ENCODE results near the gene PARD3.
"Not testable (repeated sequence)": the region's sequence is repeated elsewhere in the genome, so short reads cannot be mapped to it uniquely, and the experiment has no call there.

PARD3 gene

DNA sequence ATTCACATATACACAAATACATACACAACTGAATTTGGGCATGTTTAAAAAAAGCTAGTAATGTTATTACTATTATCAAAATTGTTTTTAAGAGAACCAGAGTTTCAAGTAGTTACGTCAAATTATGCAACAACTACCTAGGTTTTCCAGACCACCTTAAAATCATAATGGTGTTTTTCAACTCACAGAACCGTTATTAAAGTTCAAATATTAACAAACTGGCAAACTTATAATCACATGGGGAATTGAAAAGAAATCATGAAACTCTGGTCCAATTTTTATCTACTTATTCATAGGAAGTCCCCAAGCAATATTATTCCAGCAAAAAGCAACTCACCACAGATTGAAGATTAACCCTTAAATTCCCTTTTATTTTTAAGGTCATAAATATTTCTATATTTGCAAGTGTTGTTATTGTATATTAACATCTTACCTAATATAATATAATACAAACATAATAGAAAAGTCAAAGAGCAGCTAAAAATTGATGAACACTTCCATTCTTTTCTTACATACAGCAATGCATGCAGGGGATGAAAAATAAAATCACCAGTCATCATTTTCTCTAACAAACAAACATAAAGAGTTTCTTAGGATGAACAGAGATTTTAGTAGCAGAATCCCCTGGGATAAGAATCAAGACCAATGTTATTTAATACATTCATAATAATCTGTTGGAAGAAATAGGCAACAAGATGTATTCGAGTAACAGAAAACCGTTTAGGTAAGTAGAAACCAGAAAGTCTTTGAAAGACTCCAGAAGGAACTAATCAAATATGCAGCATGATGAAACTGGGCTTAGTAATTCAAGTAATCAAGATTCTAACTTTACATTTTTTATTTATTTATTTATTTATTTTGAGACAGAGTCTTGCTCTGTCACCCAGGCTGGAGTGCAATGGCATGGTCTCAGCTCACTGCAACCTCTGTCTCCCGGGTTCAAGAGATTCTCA is 391.1 kb downstream of the PARD3 start:
- DNase-seq (ENCODE audit: low read depth): no peak

DNA sequence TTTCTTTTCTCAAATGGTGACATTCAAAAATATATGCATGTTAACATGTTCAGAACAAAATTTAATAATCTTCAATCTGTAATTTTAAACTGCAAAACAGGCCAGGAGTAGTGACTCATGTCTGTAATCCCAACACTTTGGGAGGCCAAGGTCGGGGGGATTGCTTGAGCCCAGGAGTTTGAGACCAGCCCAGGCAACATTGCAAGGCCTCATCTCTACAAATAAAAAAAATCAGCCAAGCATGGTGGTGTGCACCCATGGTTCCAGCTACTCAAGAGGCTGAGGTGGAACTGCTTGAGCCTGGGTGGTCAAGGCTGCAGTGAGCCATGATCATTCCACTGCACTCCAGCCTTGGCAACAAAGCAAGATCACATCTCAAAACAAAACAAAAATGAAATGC is 394.3 kb downstream of the PARD3 start:
- no peak for DNase-seq (ENCODE audit: low read depth)

DNA sequence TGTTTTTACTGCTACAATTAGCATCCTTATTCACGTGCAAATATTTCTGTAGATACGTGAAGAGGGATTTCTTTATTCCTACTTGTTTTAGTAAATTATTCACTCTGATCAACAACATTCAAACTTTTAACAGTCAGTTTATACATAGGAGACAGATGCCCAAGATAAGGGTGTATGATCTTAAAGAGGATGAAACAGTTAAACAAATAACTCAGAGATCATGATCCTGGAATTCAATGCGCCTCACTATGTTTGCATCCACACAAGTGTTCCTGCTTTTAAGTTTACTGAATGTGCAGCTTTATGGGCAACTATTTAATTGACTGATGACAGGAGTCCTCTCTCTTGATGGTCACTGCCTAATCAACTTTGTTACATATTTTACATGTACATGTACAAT is 394.8 kb downstream of the PARD3 start:
- DNase-seq (ENCODE audit: low read depth): no peak

DNA sequence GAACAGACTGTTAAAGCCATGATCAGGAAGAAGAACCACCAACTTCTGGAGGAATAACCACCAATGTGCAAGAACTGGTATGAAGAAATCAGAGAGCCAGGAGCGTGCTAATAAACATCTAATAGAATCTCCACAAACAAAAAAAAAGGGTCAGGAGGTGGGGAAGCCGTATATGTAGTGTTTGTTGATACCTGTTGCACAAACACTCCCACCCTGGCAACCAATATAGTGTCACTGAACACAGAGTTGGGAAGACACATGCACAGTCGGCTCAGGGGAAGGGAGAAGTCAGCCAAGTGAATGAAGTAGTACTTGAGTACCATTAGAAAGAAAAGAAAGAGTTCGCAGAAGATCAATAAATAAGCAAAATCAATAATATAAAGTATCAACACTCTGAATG is 400.1 kb downstream of the PARD3 start:
- DNase-seq (ENCODE audit: low read depth): no peak

DNA sequence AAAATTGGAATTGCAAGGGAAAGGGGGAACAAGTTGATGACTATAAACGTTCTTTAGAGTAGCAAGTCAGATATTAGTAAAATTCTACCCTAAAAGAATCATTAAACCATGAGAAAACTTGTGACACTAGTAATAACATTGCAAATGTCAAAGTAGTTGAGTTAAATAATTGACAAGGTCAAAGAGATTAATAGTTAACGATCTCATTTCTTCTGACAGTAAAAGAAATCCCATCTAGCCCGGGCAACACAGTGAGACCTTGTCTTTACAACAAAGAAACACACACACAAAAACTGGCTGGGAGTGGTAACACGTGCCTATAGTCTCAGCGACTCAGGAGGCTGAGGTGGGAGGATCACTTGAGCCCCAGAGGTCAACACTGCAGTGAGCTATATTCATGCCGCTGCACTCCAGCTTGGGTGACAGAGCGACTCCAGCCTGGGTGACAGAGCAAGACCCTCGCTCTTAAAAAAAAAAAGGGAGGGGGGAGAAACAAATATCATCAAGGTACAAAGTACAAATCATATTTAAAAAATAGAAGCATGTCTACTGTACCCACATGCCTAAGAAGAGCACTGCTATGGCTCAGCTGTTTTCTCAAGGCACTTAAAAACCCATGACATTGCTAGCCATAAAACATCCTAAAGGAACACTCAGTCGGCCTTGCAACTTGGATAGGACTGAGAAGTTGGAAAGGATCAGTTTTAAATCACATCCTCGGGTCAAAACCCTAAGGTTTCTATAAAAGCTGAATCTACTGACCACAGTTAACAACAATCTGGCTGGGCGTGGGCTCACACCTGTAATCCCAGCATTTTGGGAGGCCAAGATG is 401.1 kb downstream of the PARD3 start:
- no peak for DNase-seq (ENCODE audit: low read depth)

DNA sequence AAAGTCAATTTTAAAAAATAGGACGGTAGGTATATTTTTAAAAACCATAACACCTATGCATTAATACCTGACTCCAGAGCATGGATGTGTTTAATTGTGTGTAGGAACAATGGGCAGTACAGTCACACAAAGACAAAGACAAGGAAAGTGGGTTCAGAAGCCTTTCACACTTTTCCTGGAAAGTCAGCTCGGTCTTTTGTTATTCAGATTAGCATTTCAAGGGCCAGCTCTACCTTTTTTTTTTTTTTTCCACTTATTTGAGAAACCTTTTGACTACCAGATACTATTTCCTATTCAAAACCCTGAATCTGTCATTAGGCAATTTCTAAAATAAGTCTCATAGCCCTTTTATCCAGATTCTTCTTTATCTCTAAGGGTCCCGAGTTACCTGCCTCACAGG is 401.9 kb downstream of the PARD3 start:
- no peak for DNase-seq (ENCODE audit: low read depth)

DNA sequence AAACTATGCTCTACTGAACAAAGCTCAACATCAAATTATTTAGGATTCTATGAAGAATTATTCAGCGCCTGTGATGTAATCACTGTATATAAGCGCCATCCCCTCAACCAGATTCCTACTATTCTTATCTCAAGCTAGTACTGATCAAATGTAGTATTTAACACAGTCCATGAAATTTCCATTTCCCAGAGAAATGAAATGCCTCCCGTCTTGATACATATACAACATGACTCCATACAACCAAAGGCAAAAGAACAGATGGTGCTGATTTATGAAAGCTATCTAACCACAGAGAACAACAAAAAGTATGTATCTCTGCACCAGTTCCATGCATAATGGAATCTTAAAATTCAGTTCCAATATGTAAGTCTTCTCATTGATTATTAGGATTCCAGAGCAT is 406.1 kb downstream of the PARD3 start:
- DNase-seq (ENCODE audit: low read depth): no peak

DNA sequence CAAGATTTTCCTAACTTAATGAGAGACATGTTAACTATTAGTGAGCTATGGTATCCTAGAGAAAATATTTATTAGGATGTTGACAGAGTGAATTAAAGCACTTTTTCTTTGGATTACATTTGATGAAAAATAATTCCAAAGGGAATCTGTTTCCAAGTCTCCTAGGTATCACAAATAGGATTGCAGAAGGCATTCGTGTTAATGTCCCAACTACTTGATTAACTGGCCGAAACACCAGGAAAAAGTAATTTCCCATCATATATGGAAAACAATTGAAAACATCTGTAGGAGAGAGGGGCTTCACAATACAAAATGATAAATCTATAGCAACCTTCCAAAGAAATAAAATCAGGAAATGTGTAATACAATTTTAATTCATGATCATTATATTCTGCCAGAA is 406.7 kb downstream of the PARD3 start:
- DNase-seq (ENCODE audit: low read depth): no peak

DNA sequence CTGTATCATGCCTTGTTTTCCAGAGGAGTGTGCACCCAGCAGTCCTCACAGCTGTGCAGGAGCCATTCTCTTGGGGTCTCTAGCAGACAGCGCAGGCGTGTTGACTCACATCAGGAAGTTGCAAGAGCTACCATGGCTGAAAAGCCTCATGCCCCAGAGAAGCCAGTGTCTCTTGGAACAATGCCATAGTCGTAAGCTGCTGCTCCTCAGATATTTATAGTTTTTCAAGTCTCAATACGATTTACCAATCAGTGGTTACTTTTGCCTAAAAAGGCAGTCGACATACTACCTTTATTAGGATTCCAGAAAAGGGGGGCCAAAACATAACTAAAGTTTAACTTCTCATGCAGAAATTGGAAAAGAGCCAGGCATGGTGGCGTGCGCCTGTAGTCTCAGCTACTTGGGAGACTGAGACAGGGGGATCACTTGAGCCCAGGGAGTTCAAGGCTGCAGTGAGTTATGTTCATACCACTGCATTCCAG is 407.7 kb downstream of the PARD3 start:
- DNase-seq (ENCODE audit: low read depth): peak; percentile 32

DNA sequence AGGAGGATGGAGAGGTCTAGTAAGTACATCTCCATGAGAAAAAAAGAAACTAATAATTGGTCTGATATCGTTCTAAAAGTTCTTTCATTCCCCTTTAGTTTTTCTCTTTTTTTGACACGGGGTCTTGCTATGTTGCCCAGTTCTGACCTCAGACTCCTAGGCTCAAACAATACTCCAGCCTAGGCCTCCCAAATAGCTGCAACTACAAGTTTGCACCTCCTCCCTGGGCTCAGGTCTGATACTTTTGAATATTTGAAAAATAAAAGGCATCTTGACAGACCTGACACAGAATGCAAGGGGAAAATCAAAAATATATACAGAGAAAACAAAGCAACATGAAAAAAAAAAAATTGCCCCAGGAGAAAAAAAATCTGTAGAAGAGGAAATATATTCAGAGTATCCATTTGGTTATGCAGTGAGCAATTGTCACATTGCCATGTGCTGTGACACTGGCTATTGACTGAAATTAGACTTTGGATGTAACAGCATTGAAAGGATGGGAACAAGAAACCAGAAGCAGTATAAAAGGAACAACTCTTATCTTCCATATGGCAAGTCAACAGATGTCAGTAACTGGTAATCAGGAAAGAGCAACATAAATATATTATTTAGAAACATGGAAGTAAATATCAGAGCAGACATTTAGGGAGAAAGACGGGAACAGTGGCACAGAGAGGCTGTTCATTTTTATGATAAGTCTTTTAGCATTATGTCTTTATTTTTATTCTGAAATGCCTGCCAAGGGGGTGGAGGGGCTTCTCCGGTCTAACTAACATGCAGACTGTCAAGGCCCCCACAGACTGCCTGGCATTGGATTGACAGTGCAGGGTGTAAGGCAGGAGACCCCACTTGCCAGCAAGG is 408.4 kb downstream of the PARD3 start:
- no peak for DNase-seq (ENCODE audit: low read depth)

DNA sequence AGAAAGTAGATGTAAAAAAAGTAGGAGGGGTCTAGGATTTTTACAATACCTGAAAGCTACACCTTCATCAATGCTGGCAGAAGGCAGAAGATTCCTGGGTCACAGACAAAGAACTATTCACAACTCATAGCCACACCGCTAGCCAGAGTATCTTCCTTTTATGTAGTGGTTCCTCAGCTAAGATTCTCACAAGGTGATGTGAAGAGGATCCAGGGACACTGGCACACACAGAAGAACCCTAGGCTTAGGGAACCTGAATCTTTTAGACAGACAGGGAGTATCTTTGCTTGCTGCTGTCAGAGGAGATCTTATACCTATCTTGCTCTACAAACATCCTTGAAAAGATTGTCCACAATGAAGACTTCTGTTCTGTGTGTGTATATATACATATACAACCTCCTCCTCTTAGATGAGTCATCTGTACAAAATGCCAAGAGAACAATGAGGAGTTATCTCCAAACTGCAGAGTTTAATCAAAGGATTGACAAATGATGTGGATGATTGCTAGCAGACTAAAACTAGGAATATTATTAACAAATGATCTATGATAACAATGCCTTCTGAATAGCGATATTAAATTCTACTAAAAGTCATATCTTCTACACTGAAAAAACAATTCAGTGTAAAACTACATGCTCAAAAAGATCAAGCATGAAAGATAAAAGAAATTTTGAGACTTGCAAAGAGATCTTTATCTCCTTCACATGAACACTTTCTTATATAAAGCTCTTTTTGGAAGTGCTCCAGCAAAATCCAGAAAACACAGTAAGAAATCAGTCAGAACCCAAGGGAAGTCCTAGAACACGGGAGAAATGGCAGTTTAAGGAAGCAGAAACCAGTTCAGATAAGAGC is 409.3 kb downstream of the PARD3 start:
- peak; percentile 50 for DNase-seq (ENCODE audit: low read depth)

DNA sequence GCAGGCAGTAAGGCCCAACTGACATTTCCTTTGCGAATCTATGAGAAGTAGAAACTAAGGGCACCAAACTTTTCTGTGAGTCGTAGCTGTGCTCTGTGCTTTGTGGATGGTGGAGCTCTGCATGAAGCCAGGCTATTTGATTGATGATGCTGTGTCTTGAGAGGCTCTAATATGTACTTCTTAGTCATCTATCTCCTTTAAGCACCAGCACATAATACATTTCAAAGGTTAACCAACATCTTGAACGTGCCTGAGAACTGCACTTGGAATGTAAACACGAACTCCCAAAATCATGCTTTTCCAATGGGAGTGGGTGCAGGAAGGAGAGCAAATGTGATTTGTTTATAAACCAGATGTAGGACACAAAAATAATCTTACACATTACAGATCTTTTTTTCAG is 411.6 kb downstream of the PARD3 start:
- peak; percentile 78 for DNase-seq (ENCODE audit: low read depth)

DNA sequence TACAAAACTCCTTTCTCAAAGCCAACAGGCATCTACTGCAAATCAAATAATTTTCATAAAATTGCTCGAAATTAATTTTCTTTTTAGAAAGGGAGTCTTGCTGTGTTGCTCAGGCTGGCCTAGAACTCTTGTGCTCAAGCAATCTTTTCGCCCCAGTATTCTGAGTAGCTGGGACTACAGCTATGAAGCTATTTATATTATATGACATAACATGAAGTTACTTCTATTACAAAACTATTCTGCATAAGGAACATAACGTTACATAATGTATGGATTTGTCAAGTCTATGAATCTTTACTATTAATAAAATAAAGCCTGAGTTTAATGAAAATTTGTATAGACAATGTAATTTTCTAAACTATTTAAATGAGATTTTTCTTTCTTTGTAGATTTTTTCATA is 415.0 kb downstream of the PARD3 start:
- DNase-seq (ENCODE audit: low read depth): no peak

DNA sequence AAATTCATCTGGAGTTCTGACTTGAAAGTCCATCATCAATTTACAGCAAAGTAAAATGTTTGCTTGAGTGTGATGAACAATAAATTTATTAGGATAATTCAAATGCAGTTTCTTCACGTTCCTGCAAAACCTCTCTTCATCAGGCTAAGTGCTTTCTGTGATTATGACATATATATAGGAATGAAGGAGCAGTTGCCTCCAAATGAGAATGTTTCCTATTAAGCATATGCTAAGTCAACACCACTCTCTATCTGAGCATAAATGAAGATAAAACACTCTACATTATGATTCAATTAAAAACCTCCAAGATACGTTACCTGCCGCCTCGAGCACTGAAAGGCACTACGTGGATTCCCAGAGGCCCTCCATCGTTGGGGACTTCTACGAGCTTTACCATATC is 416.1 kb downstream of the PARD3 start:
- no peak for DNase-seq (ENCODE audit: low read depth)

DNA sequence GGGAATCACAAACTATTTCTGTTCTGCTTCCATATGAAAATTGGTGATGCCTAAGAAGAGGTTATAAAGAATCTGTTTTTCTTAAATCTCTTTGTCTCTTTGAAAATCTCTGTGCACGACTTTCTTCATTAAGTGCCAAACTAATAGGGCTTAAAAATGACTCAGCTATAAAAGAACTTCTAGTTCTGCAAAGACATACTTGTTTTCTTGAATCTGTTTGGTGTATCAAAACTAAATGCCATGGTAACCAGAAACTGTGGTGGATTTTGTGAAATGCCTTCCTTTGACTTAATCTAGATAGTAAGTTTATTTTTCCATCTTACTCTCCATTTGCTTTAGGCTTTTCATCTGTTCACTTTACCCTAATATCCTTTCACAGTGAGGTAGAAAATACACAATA is 417.8 kb downstream of the PARD3 start:
- DNase-seq (ENCODE audit: low read depth): peak; percentile 84

DNA sequence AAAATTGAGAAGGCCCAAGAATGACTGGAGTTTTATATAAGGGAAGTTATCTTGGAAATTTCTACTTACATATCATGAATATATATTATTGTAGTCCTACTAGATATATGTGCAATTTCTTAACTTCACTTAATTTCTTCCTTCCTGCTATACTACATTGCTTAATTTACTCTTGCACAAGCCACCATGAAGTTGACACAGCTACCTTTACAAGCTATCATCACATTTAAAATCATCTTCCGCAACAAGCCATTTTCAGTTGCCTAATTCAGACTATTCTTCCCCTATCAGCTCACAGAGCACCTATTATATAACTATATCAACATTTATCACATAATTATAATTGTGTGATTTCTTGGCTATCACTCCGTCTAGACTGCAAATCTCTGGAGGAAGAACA is 418.4 kb downstream of the PARD3 start:
- DNase-seq (ENCODE audit: low read depth): peak; percentile 27

DNA sequence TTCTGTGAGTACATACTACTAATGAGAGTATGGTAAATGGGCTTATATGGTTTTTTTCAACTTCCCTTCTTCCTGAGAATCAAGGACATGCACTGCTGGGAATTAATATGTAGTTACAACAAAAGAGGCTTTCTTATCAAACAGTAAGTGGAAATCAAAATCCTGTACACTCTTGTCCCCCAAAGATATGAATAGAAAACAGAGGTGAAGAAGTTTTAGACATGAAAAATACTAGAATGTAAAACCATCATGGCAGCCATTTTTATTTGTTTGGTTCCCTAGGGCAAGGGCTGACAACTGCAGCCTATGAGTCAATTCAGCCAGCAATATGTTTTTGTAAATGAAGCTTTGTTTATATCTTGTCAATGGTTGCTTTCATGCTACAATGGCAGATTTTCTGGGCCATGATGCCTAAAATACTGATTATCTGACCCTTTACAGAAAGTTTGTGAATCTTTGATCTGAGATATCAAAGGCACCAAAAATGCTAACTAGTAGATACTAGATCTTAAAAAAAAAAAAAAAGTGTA is 422.4 kb downstream of the PARD3 start:
- no peak for DNase-seq (ENCODE audit: low read depth)

DNA sequence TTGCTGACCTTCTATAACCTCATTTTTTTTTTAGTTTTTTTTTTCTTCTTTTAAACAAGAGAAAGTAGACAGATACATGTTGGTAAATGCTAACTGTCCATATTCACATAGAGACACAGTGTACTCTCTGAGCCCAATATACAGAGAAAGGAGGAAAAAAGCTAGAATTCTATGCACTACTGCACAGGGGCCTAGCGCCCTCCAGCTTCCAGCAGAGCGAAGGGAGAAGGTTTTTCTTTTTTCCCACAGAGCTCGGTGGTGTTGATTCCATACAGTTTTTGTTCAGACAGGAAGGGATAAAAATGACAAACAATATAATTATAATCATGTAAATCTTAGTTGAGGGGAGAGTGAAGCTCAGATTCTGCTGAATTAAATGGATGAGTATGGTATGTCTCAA is 423.9 kb downstream of the PARD3 start:
- DNase-seq (ENCODE audit: low read depth): not testable (repeated sequence)

DNA sequence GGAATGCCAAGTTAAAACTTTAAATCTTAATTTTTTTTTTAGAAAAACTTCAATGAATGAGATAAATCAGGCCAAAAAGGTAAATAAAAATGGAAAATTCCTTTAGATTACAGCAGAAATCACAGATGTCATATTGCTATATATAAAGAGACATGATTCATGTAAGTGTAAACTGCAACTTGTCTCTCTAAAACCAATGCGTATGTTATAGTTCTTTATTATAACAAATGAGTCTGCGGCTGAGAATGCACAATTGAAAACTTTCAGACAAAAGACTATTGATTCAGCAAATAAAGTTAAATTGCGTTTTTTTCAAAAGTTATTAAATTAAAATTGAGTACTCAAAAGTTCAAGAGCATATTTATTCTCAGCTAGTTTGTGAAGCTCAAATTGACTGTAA is 425.3 kb downstream of the PARD3 start:
- no peak for DNase-seq (ENCODE audit: low read depth)

DNA sequence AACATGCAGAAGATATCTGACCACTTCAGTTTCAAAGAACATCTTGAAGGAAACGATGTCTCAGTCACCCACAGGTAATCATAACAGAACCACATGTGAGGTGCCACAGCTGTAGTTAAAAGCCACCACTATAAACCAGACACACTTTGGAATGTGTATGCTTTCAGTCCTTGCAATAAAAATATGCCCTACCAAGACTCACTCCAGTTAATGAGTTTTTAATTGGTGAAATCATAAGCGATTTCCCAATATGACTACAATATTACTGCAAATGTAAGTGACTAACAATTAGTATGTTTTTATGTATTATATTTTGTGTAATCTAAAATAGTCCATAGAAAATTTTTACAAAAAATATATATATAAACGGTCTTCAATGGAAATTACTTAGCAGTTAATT is 428.2 kb downstream of the PARD3 start:
- no peak for DNase-seq (ENCODE audit: low read depth)

DNA sequence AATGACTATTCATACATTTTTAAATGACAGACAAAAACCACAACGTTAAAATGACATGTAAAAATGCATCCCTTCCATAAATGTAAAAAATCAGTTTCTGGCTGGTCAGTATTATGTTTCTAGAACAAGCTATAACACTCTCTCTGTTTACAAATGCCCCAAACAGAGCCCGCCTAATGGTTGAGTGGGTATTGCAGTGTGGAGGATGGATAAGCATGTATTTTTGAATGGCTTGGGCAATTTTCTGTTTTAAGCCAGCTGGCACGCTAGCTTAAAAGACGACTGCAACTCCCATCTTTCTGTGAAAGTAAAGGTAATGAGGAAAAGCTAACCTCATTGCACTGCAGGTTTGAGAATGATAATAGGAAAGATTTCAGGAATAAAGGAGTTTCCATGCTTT is 430.7 kb downstream of the PARD3 start:
- DNase-seq (ENCODE audit: low read depth): no peak

Data from amniotic epithelial cell (primary cell).